ENCODE results near the gene LIMS1.

GRCh38 chr2:108533832-108534583 is at the start of gene LIMS1:
- peak in 1 of 4 experiments; percentile 12 for TF ChIP-seq CTCF (IDR thresholded peaks at IDR 0.05)
- peak; percentile 59 to 92 for TF ChIP-seq POLR2A (IDR thresholded peaks at IDR 0.05)
